CD4-positive, alpha-beta T cell treated with Interleukin-10 for 1 hour (primary cell): ENCODE results near the gene VTI1A.
"Not testable (repeated sequence)": the region's sequence is repeated elsewhere in the genome, so short reads cannot be mapped to it uniquely, and the experiment has no call there.

Experiments used
- DNase-seq: peaks from one replicate; pipeline ENCODE4 v3.0.0-alpha.2; 2020

Gene VTI1A

DNA sequence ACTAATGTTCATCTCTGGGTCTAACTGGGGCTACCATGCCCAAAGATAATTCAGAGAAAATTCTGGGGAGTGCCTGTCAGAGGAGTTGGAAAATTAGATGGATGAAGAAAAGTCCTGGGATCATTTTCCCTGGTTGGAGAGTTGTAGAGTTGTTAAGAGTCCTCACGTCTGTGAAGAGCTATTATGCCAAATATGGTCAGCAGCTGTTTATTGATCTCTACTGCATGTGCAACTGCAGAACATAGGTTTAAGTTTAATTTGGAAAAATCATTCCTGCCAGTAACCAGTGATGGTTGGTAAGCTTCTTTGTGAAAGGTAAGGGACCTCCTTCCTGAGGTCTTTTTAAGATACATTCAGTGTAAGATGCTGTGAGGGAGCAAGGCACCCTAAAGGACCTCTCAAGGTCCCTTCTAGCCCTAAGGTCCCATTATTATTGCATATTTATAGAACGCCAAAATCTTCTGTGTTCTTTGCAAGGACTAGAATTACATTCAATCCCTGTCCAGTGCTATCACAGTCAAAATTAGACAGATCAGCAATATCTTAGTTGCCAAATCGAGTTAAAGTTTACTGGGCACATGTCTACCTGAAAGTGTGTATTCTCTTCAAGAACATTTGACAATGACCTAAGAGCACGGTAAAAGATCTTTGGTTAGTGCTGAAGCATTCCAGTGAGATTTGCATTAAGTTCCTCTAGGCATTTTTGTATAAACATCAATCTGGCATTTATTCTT lies 62.7 kb downstream of the VTI1A start:
- no peak for DNase-seq

DNA sequence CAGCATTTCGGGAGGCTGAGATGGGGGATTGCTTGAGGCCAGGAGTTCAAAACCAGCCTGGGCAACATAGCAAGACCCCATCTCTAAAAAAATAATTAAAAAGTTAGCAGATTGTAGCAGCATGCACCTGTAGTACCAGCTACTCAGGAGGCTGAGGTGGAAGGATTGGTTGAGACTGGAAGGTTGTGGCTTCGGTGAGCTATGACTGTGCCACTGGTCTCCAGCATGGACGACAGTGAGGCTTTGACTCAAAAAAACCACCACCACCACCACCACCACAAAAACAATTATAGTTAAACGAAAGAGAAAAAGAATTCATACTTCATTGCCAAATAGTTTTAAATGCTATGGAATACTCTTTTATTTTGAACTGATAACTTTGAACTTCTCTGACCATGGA lies 63.4 kb downstream of the VTI1A start:
- no peak for DNase-seq

DNA sequence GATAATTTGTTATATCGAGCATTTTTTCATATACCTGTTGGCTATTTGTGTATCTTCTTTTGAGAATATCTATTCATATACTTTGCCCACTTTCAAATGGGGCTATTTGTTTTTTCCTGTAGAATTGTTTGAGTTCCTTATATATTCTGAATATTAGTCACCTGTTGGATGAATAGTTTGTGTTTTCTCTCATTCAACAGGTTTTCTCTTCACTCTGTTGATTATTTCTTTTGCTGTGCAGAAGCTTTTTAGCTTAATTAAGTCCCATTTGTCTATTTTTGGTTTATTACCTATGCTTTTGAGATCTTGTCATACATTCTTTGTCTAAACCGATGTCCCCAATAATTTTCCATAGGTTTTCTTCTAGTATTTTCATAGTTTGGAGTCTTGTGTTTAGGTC lies 65.3 kb downstream of the VTI1A start:
- DNase-seq: no peak

DNA sequence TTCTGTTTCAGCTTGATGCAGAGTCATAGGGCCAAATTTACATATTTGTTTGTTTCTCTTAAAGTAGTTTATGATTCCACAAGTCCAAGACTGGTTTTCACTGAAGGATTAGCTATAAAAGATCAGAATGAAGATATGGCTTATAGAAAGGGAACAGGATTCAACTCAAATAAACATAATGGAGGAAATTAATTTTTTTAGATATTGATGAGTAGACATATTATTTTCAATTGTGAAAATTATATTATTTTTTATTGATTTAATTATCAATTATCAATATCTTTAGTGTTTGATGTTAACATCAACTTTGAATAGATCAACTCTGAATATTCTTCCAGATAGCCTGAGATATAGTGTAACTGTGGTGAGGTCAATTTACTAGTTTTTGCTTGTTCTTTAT lies 68.1 kb downstream of the VTI1A start:
- DNase-seq: no peak

DNA sequence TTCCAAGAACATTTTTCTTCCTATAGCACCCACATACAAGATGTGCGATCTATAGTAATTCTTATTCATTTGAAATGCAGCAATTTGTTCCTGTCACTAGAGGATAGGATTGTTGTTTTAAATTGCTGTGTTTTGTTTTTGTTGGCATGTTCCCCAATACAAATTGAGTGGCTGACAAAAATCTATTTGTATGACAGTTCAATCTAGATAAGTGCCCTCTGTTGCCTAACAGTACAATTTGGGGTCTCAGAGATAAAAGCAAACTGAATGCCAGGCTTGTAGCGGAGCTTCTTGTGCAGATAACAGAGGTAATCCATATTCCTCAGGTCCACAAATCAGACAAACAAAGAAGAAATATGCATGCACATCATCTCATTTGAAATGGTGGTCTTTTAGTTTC lies 68.8 kb downstream of the VTI1A start:
- DNase-seq: no peak

DNA sequence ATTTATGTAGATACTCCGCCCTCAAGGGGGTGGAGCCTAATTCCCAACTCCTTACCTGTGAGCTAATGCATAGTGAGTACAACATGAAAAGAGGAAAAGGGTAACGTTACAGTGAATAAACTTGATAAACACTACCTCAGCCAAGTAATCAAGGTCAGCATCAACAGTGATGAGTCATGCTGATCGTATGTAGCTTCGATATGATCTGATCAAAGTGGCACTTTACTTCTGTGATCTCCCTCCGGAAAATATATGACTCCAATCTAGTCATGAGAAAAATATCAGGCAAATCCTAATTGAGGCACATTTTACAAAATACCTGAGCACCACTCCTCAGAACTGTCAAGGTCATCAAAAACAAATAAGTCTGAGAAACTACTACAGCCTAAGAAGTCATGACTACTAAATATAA lies 70.4 kb downstream of the VTI1A start:
- no peak for DNase-seq

DNA sequence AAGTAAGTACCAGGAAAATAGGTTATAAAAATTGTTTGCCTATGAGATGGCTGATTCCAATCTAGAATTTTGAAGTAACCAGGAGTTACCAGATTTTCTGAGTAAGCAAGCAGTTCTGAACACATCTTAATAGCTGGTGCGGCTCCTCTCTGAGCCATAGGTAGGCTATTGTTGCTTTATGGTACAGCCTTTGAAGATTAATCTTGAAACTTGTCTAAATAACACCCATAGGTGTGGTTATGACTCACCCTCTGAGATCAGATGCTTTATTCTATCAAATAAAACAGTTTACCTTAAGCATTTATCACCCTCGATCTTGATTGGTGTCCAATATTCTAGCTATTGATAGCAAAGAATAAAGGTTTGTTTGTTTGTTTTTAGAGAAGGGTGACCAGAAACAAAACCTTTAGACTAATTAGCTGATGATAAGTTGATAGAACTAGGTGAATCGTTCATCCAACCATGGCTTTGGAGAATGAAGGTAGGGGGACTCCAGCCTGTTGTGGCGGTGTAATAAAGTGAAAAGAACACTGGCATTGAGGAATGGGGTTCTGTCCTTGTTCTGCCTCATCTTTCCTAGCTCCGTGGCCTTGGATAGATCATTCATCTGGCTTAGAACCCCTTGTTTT lies 72.2 kb downstream of the VTI1A start:
- no peak for DNase-seq

DNA sequence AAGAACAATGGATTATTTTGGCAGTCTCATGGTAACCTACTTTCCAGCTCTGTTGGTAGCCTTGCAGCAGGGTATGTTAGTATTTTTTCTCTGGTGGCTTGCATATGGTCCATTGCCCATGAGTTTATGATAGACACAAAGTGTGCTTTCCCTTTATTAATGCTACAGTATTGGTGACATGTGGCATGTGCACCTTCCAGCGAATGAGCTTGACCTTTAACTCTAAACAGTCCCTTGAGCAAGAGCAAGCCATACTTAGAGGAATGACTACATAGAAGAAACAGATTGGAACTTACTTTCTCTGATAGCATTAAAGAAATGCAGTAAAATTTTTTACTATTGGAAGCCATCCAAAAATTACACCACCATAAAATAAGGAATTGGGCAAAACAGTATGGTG lies 73.9 kb downstream of the VTI1A start:
- no peak for DNase-seq

DNA sequence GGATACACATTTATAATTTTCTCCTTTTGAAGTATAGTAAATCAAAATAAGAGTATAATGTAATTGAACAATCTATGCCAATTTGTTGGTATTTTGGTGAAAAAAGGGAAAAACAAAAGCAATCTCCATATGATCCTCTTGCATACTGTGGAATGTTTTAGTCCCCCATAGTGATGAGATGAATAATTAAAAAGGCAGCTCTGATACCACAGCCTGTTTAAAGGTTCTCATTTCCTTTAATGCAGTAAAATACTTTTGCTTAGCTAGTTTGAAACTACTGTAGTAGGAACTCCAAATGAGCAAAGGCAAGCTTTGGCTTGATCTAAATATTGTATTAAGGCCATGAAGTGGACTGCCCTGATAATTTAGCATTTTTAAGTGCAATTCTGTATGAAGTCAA lies 77.6 kb downstream of the VTI1A start:
- no peak for DNase-seq

DNA sequence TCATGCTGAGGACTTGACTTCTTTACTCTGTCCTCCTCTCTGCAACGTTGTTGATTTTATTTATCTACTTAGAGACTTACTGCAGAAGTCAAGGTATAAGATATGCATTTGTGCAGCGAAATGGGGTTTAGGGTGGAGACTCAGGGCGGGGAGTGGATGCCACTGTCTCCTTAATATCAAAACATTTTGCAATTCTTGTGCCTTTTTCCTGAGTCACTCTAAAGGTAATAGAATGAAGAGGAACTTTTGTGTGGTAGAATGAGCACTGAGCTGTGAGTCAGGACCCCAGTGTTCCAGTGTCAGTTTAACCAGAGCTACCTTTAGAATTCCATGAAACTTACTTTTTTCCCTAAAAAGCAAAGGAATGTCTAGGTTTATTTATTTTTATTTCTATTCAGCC lies 78.2 kb downstream of the VTI1A start:
- no peak for DNase-seq

DNA sequence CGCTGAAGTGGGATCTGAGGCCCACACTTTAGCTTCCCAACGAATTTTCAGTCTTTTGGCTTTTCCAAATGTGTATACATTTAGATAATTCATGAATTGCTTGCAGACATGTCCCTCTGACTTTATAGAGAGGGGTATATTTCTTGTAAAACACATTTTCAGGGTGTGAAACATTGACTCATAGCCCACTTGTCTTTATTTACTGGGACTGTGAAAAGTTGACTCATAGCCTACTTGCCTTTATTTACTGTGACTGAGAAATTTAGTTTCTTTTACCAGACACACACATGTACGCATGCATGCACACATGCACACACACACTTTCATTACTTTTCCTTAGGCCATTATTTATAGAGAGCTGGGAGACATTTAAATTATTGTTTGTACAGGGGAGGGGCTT lies 79.1 kb downstream of the VTI1A start:
- no peak for DNase-seq

DNA sequence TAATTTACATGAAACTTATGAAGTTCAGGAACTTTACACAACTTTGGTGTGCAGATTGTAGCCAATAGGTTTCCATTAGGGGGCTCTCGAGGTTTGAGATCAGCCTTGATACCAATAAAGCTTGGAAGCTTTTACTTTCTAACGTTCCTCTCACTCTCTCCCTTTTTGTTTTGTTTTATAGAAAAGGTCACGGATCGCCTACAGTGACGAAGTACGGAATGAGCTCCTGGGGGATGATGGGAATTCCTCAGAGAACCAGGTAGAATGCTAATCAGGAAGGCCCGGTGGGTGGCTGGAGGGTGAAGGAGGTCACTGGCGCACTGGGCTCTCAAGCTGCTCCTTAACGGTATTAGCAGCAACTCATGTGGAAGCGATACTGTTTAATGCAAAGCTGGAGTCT lies 79.9 kb downstream of the VTI1A start:
- no peak for DNase-seq

DNA sequence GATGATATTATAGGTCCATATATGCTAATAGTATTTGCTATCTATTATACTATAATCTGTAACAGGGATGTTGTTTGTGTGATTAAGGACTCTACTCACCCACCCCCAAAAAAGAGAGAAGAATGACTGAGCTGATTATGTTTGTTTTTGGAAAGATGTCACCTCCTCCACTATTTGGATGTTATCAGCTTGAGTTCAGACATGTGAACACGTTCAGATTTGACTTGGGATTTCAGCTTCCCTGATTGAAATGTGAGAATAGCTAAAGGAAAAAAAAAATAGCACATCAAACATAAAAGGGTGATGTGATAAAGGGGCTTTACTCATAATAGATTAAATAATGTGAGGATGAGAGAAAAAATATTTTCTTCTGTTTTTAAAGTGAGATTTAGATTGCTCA lies 81.2 kb downstream of the VTI1A start:
- no peak for DNase-seq

DNA sequence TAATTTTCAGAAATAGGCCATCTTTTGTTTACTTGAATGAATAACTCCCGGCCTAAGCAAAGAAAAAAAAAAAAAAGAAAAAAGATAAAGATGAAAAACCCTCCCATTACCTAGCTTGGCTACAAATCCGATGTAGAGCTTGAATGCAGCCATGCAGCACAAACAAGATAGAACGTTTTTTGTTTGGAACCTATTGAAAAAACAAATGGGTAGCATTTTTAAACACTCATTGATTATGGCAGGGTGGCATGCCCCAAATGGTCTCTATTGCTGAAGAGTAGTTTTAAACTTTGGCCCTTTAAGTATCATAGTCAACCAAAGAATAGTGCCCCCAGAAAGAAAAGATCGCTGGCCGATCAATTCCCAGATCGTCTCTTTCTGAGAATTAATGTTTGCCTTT lies 84.4 kb downstream of the VTI1A start:
- DNase-seq: no peak

DNA sequence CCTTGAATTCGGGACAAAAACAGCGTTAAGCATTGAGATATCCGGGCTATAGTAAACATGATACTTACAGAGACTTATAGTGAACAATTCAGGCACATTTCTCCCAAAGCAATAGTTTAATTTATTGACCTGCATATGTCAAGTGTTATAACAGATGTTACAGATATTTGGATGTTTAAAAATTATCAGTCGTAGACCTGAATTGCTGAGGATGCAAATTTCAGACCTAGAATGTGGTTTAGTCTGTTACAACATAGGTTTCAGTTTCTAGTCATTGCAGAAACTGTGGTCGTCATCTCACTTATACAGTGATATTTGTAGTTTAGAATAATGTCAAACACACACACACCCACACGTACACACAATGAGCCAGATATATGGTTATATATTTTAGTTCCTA lies 85.2 kb downstream of the VTI1A start:
- peak; percentile 28 for DNase-seq

DNA sequence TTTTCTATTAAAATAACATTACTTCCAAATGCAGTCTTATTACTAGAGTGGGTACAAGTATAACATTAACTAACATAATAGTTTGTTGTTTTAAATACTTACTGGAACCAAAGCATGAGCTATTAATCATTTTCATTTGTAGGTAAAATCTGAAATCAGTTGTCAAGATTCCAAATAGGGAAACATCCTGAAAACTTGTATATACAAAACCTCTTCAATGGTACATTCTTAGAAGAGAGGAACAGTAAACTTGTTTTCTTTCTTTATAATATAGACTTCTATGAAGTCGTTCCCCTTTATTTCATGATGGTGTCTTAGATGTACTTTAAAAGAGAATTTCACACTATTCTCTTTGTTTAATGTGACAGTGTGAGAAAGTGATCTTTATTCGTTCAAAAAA lies 85.9 kb downstream of the VTI1A start:
- DNase-seq: no peak

DNA sequence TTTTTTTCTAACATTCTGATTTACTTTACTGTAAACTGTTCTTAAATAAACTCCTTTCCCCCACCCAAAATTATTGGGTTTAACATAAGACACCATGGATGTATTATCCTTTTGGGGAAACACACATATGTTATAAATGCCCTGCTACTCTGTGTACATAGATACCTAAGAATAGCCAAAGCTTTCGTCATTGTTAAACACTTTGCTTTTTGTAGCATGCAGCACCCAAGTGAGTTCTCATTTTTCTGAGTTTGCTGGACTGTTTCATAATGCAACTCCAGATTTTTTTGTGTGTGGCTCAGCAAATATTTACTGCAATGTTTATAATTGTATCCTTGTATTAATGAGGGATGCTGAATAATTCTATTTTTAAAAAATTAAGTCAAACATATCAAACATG lies 86.9 kb downstream of the VTI1A start:
- no peak for DNase-seq

DNA sequence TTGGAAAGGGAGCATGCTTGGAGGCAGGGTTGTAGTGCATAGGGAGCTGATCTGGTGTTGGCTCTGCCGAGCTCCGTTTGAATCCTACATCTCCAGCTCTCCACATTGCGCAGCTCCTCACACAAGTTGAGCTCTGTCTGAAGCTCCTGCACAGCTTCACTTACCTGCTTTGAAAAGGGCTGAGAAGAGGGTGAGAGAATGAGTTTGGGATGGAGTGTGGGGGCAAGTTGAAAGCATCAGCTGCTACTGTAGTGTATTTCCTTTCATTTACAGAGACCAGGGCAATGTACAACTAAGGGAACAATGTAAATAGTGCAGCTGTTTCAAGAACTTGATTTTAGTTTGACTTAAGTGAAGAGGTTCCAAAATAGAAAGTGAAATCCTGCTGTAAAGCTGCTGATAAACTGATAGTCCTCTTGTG lies 88.5 kb downstream of the VTI1A start:
- no peak for DNase-seq

DNA sequence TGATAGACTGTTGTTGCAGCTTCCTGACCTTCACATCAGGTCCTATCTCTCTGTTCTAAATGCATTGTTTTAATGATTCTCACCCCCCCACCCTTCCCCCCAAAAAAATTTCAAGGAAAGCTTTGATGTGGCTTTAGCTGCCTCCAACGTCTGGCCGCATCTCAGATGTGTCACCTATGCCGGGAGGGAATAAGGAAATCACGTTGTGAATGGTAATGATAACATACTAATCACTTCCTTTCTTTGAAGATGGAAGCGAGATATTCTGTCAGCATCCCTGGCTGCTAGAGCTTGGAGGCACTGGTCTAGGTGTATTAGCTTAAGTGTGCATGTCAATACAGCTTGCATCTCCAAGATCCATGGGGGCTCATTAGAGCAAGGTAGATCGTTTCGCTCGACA lies 89.6 kb downstream of the VTI1A start:
- no peak for DNase-seq

DNA sequence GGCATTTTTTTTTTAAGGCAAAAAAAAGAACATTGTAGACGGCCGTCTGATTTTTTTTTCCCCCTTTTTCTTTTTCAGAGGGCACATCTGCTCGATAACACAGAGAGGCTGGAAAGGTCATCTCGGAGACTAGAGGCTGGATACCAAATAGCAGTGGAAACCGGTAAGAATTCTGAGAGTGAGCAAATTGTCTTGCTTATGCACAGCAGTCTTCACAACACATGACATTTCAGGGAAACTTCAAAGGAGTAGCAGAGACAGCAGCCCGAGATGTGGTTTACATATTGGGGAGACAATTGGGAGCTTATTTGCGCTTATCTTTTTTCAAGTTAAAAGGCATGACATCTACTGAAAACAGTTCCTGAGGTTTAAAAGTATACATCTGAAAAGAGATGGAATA lies 91.2 kb downstream of the VTI1A start:
- no peak for DNase-seq

DNA sequence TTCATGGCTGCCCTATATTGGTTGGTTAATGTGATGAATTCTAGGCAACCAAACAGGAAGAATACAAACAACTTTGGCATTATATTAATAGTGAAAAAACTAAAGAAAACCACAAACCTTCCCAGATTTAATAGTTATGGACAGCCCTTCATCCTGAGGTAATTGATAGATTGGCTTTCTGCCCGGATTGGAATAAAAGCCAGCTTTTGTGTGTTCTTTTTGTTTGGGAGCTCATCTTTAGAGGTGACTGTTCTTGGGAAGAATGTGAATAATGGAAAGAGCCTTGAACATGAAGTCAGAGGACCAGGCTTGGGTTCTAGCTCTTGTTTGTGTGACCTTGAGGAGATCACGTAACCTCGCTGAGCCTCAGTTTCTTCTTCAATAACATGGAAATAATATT lies 92.3 kb downstream of the VTI1A start:
- no peak for DNase-seq

DNA sequence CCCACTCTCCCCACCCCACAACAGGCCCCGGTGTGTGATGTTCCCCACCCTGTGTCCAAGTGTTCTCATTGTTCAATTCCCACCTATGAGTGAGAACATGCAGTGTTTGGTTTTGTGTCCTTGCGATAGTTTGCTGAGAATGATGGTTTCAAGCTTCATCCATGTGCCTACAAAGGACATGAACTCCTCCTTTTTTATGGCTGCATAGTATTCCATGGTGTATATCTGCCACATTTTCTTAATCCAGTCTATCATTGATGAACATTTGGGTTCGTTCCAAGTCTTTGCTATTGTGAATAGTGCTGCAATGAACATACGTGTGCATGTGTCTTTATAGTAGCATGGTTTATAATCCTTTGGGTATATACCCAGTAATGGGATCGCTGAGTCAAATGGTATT lies 95.8 kb downstream of the VTI1A start:
- not testable (repeated sequence) for DNase-seq

DNA sequence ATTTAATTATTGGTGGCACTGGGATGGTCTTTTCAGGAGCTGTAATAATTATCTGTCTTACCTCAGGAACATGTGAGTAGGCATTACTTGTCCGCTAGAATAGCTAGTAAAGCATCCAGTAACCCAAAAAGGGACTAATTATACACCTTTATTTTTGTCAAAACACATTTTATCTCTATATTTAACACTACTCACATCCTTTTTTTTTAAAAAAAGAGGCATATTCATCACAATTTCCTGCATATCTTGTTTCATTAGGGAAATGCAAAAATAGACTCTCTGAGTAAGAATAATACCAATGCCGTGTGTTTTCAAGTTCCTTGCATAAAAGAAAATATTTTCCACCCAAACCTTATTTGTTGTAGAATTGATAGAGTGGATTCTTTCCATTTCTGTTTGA lies 99.5 kb downstream of the VTI1A start:
- no peak for DNase-seq

DNA sequence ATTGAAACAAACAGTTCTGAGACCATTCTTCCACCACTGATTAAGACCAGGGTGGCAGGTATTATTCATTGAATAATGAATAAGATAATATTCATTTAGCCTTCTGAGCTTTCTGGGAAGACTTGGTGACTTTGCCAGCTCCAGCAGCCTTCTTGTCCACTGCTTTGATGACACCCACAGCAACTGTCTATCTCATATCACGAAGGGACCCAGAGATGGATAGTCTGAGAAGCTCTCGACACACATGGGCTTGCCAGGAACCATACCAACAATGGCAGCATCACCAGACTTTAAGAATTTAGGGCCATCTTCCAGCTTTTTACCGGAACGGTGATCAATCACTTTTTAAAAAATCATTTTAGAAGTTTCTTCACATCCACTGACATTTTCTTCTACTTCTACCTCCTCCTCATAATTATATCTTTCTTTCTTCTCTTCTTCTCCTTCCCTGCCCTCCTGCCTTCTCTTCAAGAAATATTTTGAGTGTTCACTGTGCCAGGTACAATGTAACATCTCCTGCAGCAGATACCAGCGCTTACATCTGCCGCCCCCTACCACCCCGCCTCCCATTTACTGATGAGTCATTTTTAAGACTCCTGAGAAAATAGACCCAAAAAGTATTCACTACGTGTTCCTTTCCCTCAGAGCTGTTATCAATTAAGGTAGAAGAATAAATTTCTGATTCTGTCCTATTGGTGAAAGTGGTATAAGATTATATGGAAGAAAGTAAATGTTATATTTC lies 101.7 kb downstream of the VTI1A start:
- DNase-seq: no peak
